IMR-90 (cell line): ENCODE results near the gene IL1RL1. TPM values are rescaled to one million over a fixed set of nuclear protein-coding genes. Genes with fewer than 3 reads are reported as not detected.

ENCODE experiments used
- ATAC-seq: fragments of 200-7000 bp; cut with Tn5 transposase; 2 replicates; pipeline ENCODE4 v1.9.1; 2020; ENCODE audit warnings: low read depth, mild to moderate bottlenecking, moderate library complexity
- BruUV-seq: library from RNA; stranded (reverse); fragments of 400-500 nt; replicated peaks from 2 replicates; lab custom pipeline; 2021; lab: Mats Ljungman, UMichigan
- CTCF ChIA-PET: fragments of 300-600 bp; formaldehyde crosslinking; extraction: SDS; loops from one replicate; lab custom pipeline; 2021; ENCODE audit warnings: antibody characterized with exemption; lab: Yijun Ruan, JAX
- POLR2A ChIA-PET: fragments of 300-600 bp; sonication (Branson Sonifier 250); formaldehyde crosslinking; loops from one replicate; lab custom pipeline; 2022; ENCODE audit warnings: antibody characterized with exemption; ENCODE audit not compliant: unreplicated experiment; lab: Charles Lee
- DNase-seq: peaks from one replicate; pipeline ENCODE4 v3.0.0; 2013
- H2AFZ ChIP-seq: replicated peaks from 2 replicates; pipeline ENCODE3; 2013; ENCODE audit warnings: low read length, mild to moderate bottlenecking; ENCODE audit not compliant: poor library complexity
- H2AK5ac ChIP-seq: 2 replicates; pipeline ENCODE4 v1.6.1; 2013; ENCODE audit warnings: low read depth, low read length, inconsistent platforms
- H2AK9ac ChIP-seq: replicated peaks from 2 replicates; pipeline ENCODE3; 2013; ENCODE audit warnings: mild to moderate bottlenecking, low read depth, low read length, moderate library complexity; ENCODE audit not compliant: poor library complexity
- H2BK120ac ChIP-seq: 2 replicates; pipeline ENCODE4 v1.6.1; 2013; ENCODE audit warnings: low read depth, low read length, inconsistent platforms
- H2BK15ac ChIP-seq: 3 replicates; pipeline ENCODE4 v1.6.1; 2013; ENCODE audit warnings: low read depth, low read length, inconsistent platforms
- H2BK20ac ChIP-seq: 2 replicates; pipeline ENCODE4 v1.6.1; 2013; ENCODE audit warnings: low read depth, mild to moderate bottlenecking, inconsistent platforms, low read length, moderate library complexity
- H2BK5ac ChIP-seq: 2 replicates; pipeline ENCODE4 v1.6.1; 2013; ENCODE audit warnings: mild to moderate bottlenecking, low read depth, low read length, inconsistent platforms; ENCODE audit not compliant: poor library complexity, severe bottlenecking
- H3K14ac ChIP-seq: replicated peaks from 2 replicates; pipeline ENCODE4 v1.6.1; 2013; ENCODE audit warnings: low read depth, low read length, inconsistent platforms
- H3K18ac ChIP-seq: 2 replicates; pipeline ENCODE4 v1.6.1; 2013; ENCODE audit warnings: low read depth, low read length, control low read depth
- H3K23ac ChIP-seq: 2 replicates; pipeline ENCODE4 v1.6.1; 2013; ENCODE audit warnings: low read depth, low read length, inconsistent platforms
- H3K27ac ChIP-seq: 2 replicates; pipeline ENCODE4 v1.5.1; 2013; ENCODE audit warnings: mild to moderate bottlenecking, control low read depth, low read length; ENCODE audit not compliant: insufficient read depth
- H3K27me3 ChIP-seq: 2 replicates; pipeline ENCODE4 v1.6.1; 2013; ENCODE audit warnings: low read length; ENCODE audit not compliant: control insufficient read depth, insufficient read depth
- H3K36me3 ChIP-seq: 2 replicates; pipeline ENCODE4 v1.6.1; 2013; ENCODE audit warnings: low read length, mixed read lengths; ENCODE audit not compliant: control insufficient read depth, insufficient read depth
- H3K4ac ChIP-seq: 2 replicates; pipeline ENCODE4 v1.6.1; 2013; ENCODE audit warnings: low read depth, low read length, inconsistent platforms
- H3K4me1 ChIP-seq: 2 replicates; pipeline ENCODE4 v1.6.1; 2013; ENCODE audit warnings: low read length, mixed read lengths; ENCODE audit not compliant: control insufficient read depth, insufficient read depth
- H3K4me2 ChIP-seq: 2 replicates; pipeline ENCODE4 v1.6.1; 2013; ENCODE audit warnings: low read depth, mild to moderate bottlenecking, control low read depth, low read length, moderate library complexity
- H3K4me3 ChIP-seq: 2 replicates; pipeline ENCODE4 v1.5.1; 2013; ENCODE audit warnings: low read depth, mild to moderate bottlenecking, control low read depth, low read length, moderate library complexity; ENCODE audit not compliant: insufficient read depth
- H3K56ac ChIP-seq: 2 replicates; pipeline ENCODE4 v1.6.1; 2013; ENCODE audit warnings: low read length, inconsistent platforms; ENCODE audit not compliant: insufficient read depth; ENCODE audit errors: extremely low read depth
- H3K79me1 ChIP-seq, 2 experiments: 2 replicates each; pipeline ENCODE4 v1.6.1; 2013; ENCODE audit warnings: low read length in 2 of 2, inconsistent platforms in 1 of 2, low read depth in 1 of 2
- H3K9ac ChIP-seq: 2 replicates; pipeline ENCODE4 v1.6.1; 2013; ENCODE audit warnings: low read depth, low read length, control low read depth
- H3K9me1 ChIP-seq: 2 replicates; pipeline ENCODE4 v1.6.1; 2013; ENCODE audit warnings: low read length, inconsistent platforms; ENCODE audit not compliant: insufficient read depth
- H3K9me3 ChIP-seq: 2 replicates; pipeline ENCODE4 v1.6.1; 2013; ENCODE audit warnings: low read length; ENCODE audit not compliant: control insufficient read depth, insufficient read depth
- H4K20me1 ChIP-seq: 2 replicates; pipeline ENCODE4 v1.6.1; 2013; ENCODE audit warnings: low read length, inconsistent platforms; ENCODE audit not compliant: insufficient read depth
- H4K5ac ChIP-seq: 2 replicates; pipeline ENCODE4 v1.6.1; 2013; ENCODE audit warnings: mild to moderate bottlenecking, low read depth, low read length, control low read depth
- H4K8ac ChIP-seq, 2 experiments: 2 replicates each; pipeline ENCODE4 v1.6.1; 2013; ENCODE audit warnings: low read depth in 2 of 2, low read length in 2 of 2, control low read depth in 1 of 2, inconsistent platforms in 1 of 2
- H4K91ac ChIP-seq: 2 replicates; pipeline ENCODE4 v1.6.1; 2013; ENCODE audit warnings: low read depth, low read length, inconsistent platforms; ENCODE audit not compliant: insufficient read depth
- BHLHE40 ChIP-seq: fragments of 150-350 bp; IDR thresholded peaks from 2 replicates; pipeline ENCODE4 v1.6.1; 2016; ENCODE audit warnings: mild to moderate bottlenecking, low read depth, low read length
- CEBPB ChIP-seq: IDR thresholded peaks from 2 replicates; pipeline ENCODE4 v1.6.1; 2012; ENCODE audit warnings: low read depth, low read length, improper control_type of control experiment
- CHD1 ChIP-seq: IDR thresholded peaks from 2 replicates; pipeline ENCODE4 v1.6.1; 2012; ENCODE audit warnings: low read depth, low read length, improper control_type of control experiment
- FOS ChIP-seq: fragments of 150-350 bp; IDR thresholded peaks from 2 replicates; pipeline ENCODE4 v1.6.1; 2016; ENCODE audit warnings: low read depth, low read length
- MAFK ChIP-seq: IDR thresholded peaks from 2 replicates; pipeline ENCODE4 v1.6.1; 2012; ENCODE audit warnings: low read depth, low read length, improper control_type of control experiment
- MAZ ChIP-seq: IDR thresholded peaks from 2 replicates; pipeline ENCODE4 v1.6.1; 2012; ENCODE audit warnings: low read depth, mild to moderate bottlenecking, low read length, improper control_type of control experiment, moderate library complexity, borderline replicate concordance
- MXI1 ChIP-seq: IDR thresholded peaks from 2 replicates; pipeline ENCODE4 v1.6.1; 2012; ENCODE audit warnings: low read depth, mild to moderate bottlenecking, low read length, moderate library complexity, borderline replicate concordance
- NFE2L2 ChIP-seq: fragments of 150-350 bp; IDR thresholded peaks from 2 replicates; pipeline ENCODE4 v1.6.1; 2016; ENCODE audit warnings: low read depth, mild to moderate bottlenecking, low read length
- POLR2A ChIP-seq: IDR thresholded peaks from 2 replicates; pipeline ENCODE4 v1.6.1; 2012; ENCODE audit warnings: mild to moderate bottlenecking, low read depth, low read length
- RAD21 ChIP-seq: IDR thresholded peaks from 2 replicates; pipeline ENCODE4 v1.6.1; 2012; ENCODE audit warnings: low read length, improper control_type of control experiment
- RFX5 ChIP-seq: IDR thresholded peaks from 2 replicates; pipeline ENCODE4 v1.8.0; 2012; ENCODE audit warnings: low read depth, mild to moderate bottlenecking, low read length, moderate library complexity
- SMC3 ChIP-seq: fragments of 150-350 bp; IDR thresholded peaks from 2 replicates; pipeline ENCODE4 v1.6.1; 2016; ENCODE audit warnings: low read depth, mild to moderate bottlenecking, antibody characterized with exemption, low read length, moderate library complexity
- dilution Hi-C: fragments of 300-500 bp; cut with HindIII; formaldehyde crosslinking; loops from one replicate; pipeline ENCODE4 v1.14.3; 2018; ENCODE audit warnings: low sequenced_read_pairs; ENCODE audit not compliant: unreplicated experiment
- in situ Hi-C: fragments of 300-500 bp; cut with MboI; formaldehyde crosslinking; loops from 3 replicates; pipeline ENCODE4 v1.14.3; 2019; ENCODE audit warnings: low sequenced_read_pairs, inconsistent platforms, mixed read lengths
- intact Hi-C: fragments of 100-400 bp; cut with micrococcal nuclease; formaldehyde crosslinking; loops from 2 replicates; pipeline ENCODE4 v1.10.0; 2022
- polyA plus RNA-seq, 3 experiments: library from polyadenylated mRNA; depleted of rRNA; stranded (reverse); fragments of >200 nt; gene quantifications; 2 replicates each; pipeline ENCODE4 v1.2.3, GENCODE V29; 2012; ENCODE audit warnings: low replicate concordance in 1 of 3
- total RNA-seq: library from RNA; depleted of rRNA; stranded (reverse); fragments of >200 nt; gene quantifications from 2 replicates; pipeline ENCODE4 v1.2.3, GENCODE V29; 2012
- TF ChIP-seq, protein P1 (sequence below): fragments of 150-350 bp; IDR thresholded peaks from 2 replicates; pipeline ENCODE4 v1.6.1; 2017; ENCODE audit warnings: mild to moderate bottlenecking, antibody characterized with exemption, low read length, low read depth
- TF ChIP-seq, protein P2 (sequence below): conservative IDR thresholded peaks from 2 replicates; pipeline ENCODE4 v1.5.1; 2012; ENCODE audit warnings: mild to moderate bottlenecking, low read depth, low read length, improper control_type of control experiment
- TF ChIP-seq, protein P3 (sequence below): fragments of 150-350 bp; IDR thresholded peaks from 2 replicates; pipeline ENCODE4 v1.6.1; 2016; ENCODE audit warnings: low read depth, mild to moderate bottlenecking, low read length, moderate library complexity, borderline replicate concordance

Gene IL1RL1
- total and polyA plus RNA-seq, 2 of the 4 experiments (the other 2 are of a cell fraction), result under 0.01 to 0.14 TPM

DNA sequence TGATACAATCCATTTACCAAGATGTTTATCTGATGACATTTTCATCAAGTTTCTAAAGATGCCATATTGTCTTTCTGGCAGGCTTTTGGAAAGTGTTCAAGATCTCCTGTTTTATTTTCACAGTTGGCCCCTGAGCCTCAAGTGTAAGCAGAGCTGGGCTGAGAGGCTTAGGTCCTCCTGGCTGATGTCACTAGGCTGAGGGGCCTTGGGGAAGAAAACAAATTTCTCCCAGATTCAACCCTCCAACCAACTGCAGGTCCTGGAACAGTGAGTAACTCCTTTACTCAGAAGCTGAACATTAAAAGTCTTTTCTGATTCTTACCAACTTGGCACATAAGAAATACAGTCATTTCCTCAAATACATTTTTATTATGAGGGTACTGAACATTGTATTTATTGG, 14.9 kb upstream of the IL1RL1 start:
- peaks cover 3% of the 10 kb centered on the region for H3K9me1 ChIP-seq
- no peak overlapping the region for H3K23ac ChIP-seq
- no peaks in the 10 kb centered on the region for H3K79me1 ChIP-seq
- no peak overlapping the region for H2AFZ ChIP-seq
- H3K56ac ChIP-seq, result no peak overlapping the region
- H3K4me2 ChIP-seq, result no peak overlapping the region
- no peak overlapping the region for H4K91ac ChIP-seq
- TF ChIP-seq FOS (no peak), NFE2L2 (no peak), RFX5 (no peak), MXI1 (no peak), MAZ (no peak), RAD21 (no peak), POLR2A (no peak), MAFK (no peak), CHD1 (no peak), CEBPB (no peak), BHLHE40 (no peak), SMC3 (no peak)
- TF ChIP-seq, protein P1, sequence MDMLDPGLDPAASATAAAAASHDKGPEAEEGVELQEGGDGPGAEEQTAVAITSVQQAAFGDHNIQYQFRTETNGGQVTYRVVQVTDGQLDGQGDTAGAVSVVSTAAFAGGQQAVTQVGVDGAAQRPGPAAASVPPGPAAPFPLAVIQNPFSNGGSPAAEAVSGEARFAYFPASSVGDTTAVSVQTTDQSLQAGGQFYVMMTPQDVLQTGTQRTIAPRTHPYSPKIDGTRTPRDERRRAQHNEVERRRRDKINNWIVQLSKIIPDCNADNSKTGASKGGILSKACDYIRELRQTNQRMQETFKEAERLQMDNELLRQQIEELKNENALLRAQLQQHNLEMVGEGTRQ, result no peak
- TF ChIP-seq, protein P2, sequence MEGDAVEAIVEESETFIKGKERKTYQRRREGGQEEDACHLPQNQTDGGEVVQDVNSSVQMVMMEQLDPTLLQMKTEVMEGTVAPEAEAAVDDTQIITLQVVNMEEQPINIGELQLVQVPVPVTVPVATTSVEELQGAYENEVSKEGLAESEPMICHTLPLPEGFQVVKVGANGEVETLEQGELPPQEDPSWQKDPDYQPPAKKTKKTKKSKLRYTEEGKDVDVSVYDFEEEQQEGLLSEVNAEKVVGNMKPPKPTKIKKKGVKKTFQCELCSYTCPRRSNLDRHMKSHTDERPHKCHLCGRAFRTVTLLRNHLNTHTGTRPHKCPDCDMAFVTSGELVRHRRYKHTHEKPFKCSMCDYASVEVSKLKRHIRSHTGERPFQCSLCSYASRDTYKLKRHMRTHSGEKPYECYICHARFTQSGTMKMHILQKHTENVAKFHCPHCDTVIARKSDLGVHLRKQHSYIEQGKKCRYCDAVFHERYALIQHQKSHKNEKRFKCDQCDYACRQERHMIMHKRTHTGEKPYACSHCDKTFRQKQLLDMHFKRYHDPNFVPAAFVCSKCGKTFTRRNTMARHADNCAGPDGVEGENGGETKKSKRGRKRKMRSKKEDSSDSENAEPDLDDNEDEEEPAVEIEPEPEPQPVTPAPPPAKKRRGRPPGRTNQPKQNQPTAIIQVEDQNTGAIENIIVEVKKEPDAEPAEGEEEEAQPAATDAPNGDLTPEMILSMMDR, result no peak
- TF ChIP-seq, protein P3, sequence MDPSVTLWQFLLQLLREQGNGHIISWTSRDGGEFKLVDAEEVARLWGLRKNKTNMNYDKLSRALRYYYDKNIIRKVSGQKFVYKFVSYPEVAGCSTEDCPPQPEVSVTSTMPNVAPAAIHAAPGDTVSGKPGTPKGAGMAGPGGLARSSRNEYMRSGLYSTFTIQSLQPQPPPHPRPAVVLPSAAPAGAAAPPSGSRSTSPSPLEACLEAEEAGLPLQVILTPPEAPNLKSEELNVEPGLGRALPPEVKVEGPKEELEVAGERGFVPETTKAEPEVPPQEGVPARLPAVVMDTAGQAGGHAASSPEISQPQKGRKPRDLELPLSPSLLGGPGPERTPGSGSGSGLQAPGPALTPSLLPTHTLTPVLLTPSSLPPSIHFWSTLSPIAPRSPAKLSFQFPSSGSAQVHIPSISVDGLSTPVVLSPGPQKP, result no peak
- no peak overlapping the region for H3K14ac ChIP-seq
- H2BK120ac ChIP-seq, result no peak overlapping the region
- no peak overlapping the region for H3K9ac ChIP-seq
- peak overlapping the region; percentile 33; the same call in 1 of the 2 replicates for H2AK5ac ChIP-seq
- peak overlapping the region; percentile 39 for H2BK20ac ChIP-seq
- H2AK9ac ChIP-seq, result no peak overlapping the region
- no peak overlapping the region for H3K4ac ChIP-seq
- no peak overlapping the region for H4K5ac ChIP-seq
- ChIA-PET CTCF (interaction anchor here (0.8 kb wide), 1 partner anchor 10 kb away, joined by 3 read pairs; no protein-coding TSS in a partner anchor), POLR2A (no interaction called here)
- no peaks in the 10 kb centered on the region for H4K20me1 ChIP-seq
- no peak overlapping the region for H3K4me3 ChIP-seq
- no peak overlapping the region; the same call in 2 of the 3 replicates for H2BK15ac ChIP-seq
- H3K27me3 ChIP-seq, result no peaks in the 10 kb centered on the region
- in situ Hi-C loops, result no loop called here
- H3K27ac ChIP-seq, result no peak overlapping the region
- no peaks in the 10 kb centered on the region for H3K9me3 ChIP-seq
- intact Hi-C loops, result no loop called here
- H3K36me3 ChIP-seq, result no peaks in the 10 kb centered on the region
- ATAC-seq (no peak), DNase-seq (no peak)
- H4K8ac ChIP-seq, result no peak overlapping the region
- H3K4me1 ChIP-seq, result peaks cover 8% of the 10 kb centered on the region; the same call in 1 of the 2 replicates
- no TSS peak for BruUV-seq
- no peak overlapping the region for H2BK5ac ChIP-seq
- dilution Hi-C loops, result no loop called here
- no peak overlapping the region for H3K18ac ChIP-seq
